H1 (cell line): ENCODE results near the gene MYLK2. TPM values are rescaled to one million over a fixed set of nuclear protein-coding genes. Genes with fewer than 3 reads are reported as not detected.
"Not testable (repeated sequence)": the region's sequence is repeated elsewhere in the genome, so short reads cannot be mapped to it uniquely, and the experiment has no call there.

Experiments used
- CTCF ChIA-PET: fragments of 300-600 bp; sonication (Branson Sonifier 250); formaldehyde crosslinking; loops from one replicate; lab custom pipeline; 2021; ENCODE audit not compliant: partially characterized antibody; lab: Charles Lee
- POLR2A ChIA-PET: fragments of 300-600 bp; sonication (Branson Sonifier 250); formaldehyde crosslinking; loops from one replicate; lab custom pipeline; 2021; ENCODE audit warnings: inconsistent platforms; ENCODE audit not compliant: partially characterized antibody; lab: Charles Lee
- DNase-seq, 2 experiments: peaks; one replicate each; pipeline versions ENCODE4 v3.0.0 to v3.0.0-alpha.2; 2010 to 2022; ENCODE audit warnings: low spot score in 2 of 2, low read depth in 1 of 2, mixed read lengths in 1 of 2
- FAIRE-seq: peaks from 2 replicates; lab custom pipeline; 2011; peaks lifted over from hg19 to GRCh38; lab: Jason Lieb, UNC
- H2AFZ ChIP-seq: 2 replicates; pipeline ENCODE4 v1.8.1; 2012; ENCODE audit warnings: low read length, inconsistent platforms
- H2AK5ac ChIP-seq: 2 replicates; pipeline ENCODE4 v1.6.1; 2013; ENCODE audit warnings: low read depth, low read length
- H2BK120ac ChIP-seq: replicated peaks from 2 replicates; pipeline ENCODE3; 2013; ENCODE audit warnings: low read depth, low read length, inconsistent platforms
- H2BK12ac ChIP-seq: 2 replicates; pipeline ENCODE4 v1.6.1; 2013; ENCODE audit warnings: low read depth, low read length
- H2BK15ac ChIP-seq: 2 replicates; pipeline ENCODE4 v1.6.1; 2013; ENCODE audit warnings: low read length
- H2BK20ac ChIP-seq: 2 replicates; pipeline ENCODE4 v1.6.1; 2013; ENCODE audit warnings: low read length
- H2BK5ac ChIP-seq: 2 replicates; pipeline ENCODE4 v1.6.1; 2013; ENCODE audit warnings: low read depth, low read length
- H3K14ac ChIP-seq: 2 replicates; pipeline ENCODE4 v1.6.1; 2013; ENCODE audit warnings: inconsistent platforms; ENCODE audit not compliant: insufficient read length
- H3K18ac ChIP-seq: 2 replicates; pipeline ENCODE4 v1.6.1; 2013; ENCODE audit warnings: low read length; ENCODE audit errors: extremely low read depth
- H3K23ac ChIP-seq: 2 replicates; pipeline ENCODE4 v1.6.1; 2013; ENCODE audit warnings: inconsistent platforms; ENCODE audit not compliant: insufficient read length
- H3K23me2 ChIP-seq: 2 replicates; pipeline ENCODE4 v1.6.1; 2013; ENCODE audit warnings: low read depth, low read length
- H3K27ac ChIP-seq: 2 replicates; pipeline ENCODE4 v1.6.1; 2011; ENCODE audit warnings: low read depth, low read length, inconsistent platforms
- H3K27me3 ChIP-seq, 4 experiments: replicated peaks in 1 of 4; 1 replicate in 1 of 4; 2 replicates in 3 of 4; pipeline versions ENCODE4 v1.6.1 to v1.8.1; 2011 to 2013; ENCODE audit warnings: low read length in 3 of 4, mild to moderate bottlenecking in 3 of 4, inconsistent platforms in 2 of 4, mixed read lengths in 2 of 4, moderate library complexity in 1 of 4; ENCODE audit not compliant: control insufficient read depth in 3 of 4, insufficient read depth in 3 of 4; ENCODE audit errors: extremely low read depth in 1 of 4
- H3K36me3 ChIP-seq, 4 experiments: 2 replicates each; pipeline versions ENCODE4 v1.6.1 to v1.8.1; 2011 to 2013; ENCODE audit warnings: mild to moderate bottlenecking in 4 of 4, low read length in 3 of 4, moderate library complexity in 2 of 4, control low read depth in 1 of 4, inconsistent platforms in 1 of 4; ENCODE audit not compliant: insufficient read depth in 4 of 4, control insufficient read depth in 2 of 4
- H3K4ac ChIP-seq: replicated peaks from 2 replicates; pipeline ENCODE3; 2013; ENCODE audit warnings: low read length, low read depth, mixed read lengths, inconsistent platforms; ENCODE audit not compliant: insufficient read length
- H3K4me1 ChIP-seq, 4 experiments: replicated peaks in 1 of 4; 1 replicate in 1 of 4; 2 replicates in 3 of 4; pipeline versions ENCODE4 v1.6.1 to v1.8.1; 2011 to 2013; ENCODE audit warnings: low read length in 3 of 4, inconsistent platforms in 2 of 4, mixed read lengths in 1 of 4; ENCODE audit not compliant: insufficient read depth in 4 of 4, control insufficient read depth in 3 of 4
- H3K4me2 ChIP-seq, 2 experiments: 2 replicates each; pipeline versions ENCODE4 v1.6.1 to v1.8.1; 2011 to 2013; ENCODE audit warnings: low read depth in 2 of 2, low read length in 2 of 2, control low read depth in 1 of 2, inconsistent platforms in 1 of 2, mild to moderate bottlenecking in 1 of 2; ENCODE audit not compliant: insufficient read depth in 1 of 2
- H3K4me3 ChIP-seq, 4 experiments: fragments of 200-600, 300-600 bp in 1 of 4; sonication (generic), shearing (Covaris generic), sonication (Bioruptor Twin) in 1 of 4; 2 replicates each; pipeline versions ENCODE4 v1.5.1 to v1.8.1; 2011 to 2016; ENCODE audit warnings: low read length in 4 of 4, low read depth in 3 of 4, control low read depth in 2 of 4, inconsistent platforms in 2 of 4, mild to moderate bottlenecking in 2 of 4, mixed read lengths in 1 of 4, moderate library complexity in 1 of 4; ENCODE audit not compliant: insufficient read depth in 2 of 4; ENCODE audit errors: extremely low read depth in 1 of 4
- H3K56ac ChIP-seq: replicated peaks from 2 replicates; pipeline ENCODE3; 2013; ENCODE audit warnings: low read depth, mild to moderate bottlenecking, mixed read lengths, low read length, inconsistent platforms; ENCODE audit not compliant: insufficient read length
- H3K79me1 ChIP-seq: 2 replicates; pipeline ENCODE4 v1.6.1; 2013; ENCODE audit warnings: low read depth, low read length, control low read depth
- H3K79me2 ChIP-seq, 2 experiments: 2 replicates each; pipeline versions ENCODE4 v1.6.1 to v1.8.1; 2012 to 2013; ENCODE audit warnings: low read length in 2 of 2, mild to moderate bottlenecking in 2 of 2, inconsistent platforms in 1 of 2; ENCODE audit not compliant: insufficient read depth in 2 of 2, control insufficient read depth in 1 of 2
- H3K9ac ChIP-seq, 4 experiments: replicated peaks in 1 of 4; 1 replicate in 1 of 4; 2 replicates in 3 of 4; pipeline versions ENCODE4 v1.6.1 to v1.8.1; 2011 to 2013; ENCODE audit warnings: low read depth in 3 of 4, low read length in 3 of 4, control low read depth in 2 of 4, mild to moderate bottlenecking in 2 of 4, moderate library complexity in 2 of 4, inconsistent platforms in 1 of 4; ENCODE audit errors: extremely low read depth in 1 of 4
- H3K9me3 ChIP-seq, 2 experiments: 2 replicates each; pipeline versions ENCODE4 v1.6.1 to v1.8.1; 2012 to 2013; ENCODE audit warnings: mild to moderate bottlenecking in 2 of 2, moderate library complexity in 2 of 2, control low read depth in 1 of 2, inconsistent platforms in 1 of 2, low read depth in 1 of 2, low read length in 1 of 2, mixed read lengths in 1 of 2; ENCODE audit not compliant: insufficient read depth in 2 of 2
- H4K20me1 ChIP-seq, 2 experiments: replicated peaks in 1 of 2; 2 replicates each; pipeline versions ENCODE3 to v1.8.1; 2011 to 2013; ENCODE audit warnings: inconsistent platforms in 2 of 2, low read length in 2 of 2, mild to moderate bottlenecking in 1 of 2; ENCODE audit not compliant: insufficient read depth in 2 of 2, control insufficient read depth in 1 of 2
- H4K5ac ChIP-seq: 2 replicates; pipeline ENCODE4 v1.6.1; 2013; ENCODE audit warnings: low read length, low read depth, mixed read lengths, inconsistent platforms; ENCODE audit not compliant: insufficient read length
- H4K8ac ChIP-seq: 2 replicates; pipeline ENCODE4 v1.8.0; 2013; ENCODE audit warnings: mild to moderate bottlenecking, moderate library complexity, low read length, inconsistent platforms; ENCODE audit not compliant: insufficient read depth; ENCODE audit errors: extremely low read depth
- H4K91ac ChIP-seq: replicated peaks from 2 replicates; pipeline ENCODE3; 2013; ENCODE audit warnings: low read length, mixed read lengths, inconsistent platforms; ENCODE audit not compliant: insufficient read length
- WGBS, 2 experiments: shearing (Covaris generic) in 1 of 2; methylation state at CpG; one replicate each; pipeline versions ENCODE4 v1.1.6 to v1.1.7; 2013 to 2015; ENCODE audit warnings: low lambda C conversion rate in 2 of 2, mixed read lengths in 2 of 2, inconsistent platforms in 1 of 2, low coverage in 1 of 2, missing lambda C conversion rate in 1 of 2; ENCODE audit not compliant: insufficient replicate concordance in 2 of 2, insufficient coverage in 1 of 2, insufficient read length in 1 of 2; ENCODE audit errors: extremely low coverage in 1 of 2, missing lambda C conversion rate in 1 of 2; 5-methylcytosine and 5-hydroxymethylcytosine counted together
- polyA plus RNA-seq, 7 experiments: library from polyadenylated mRNA; depleted of rRNA in 3 of 7; stranded (reverse) in 5 of 7; unstranded in 2 of 7; fragments of >200 nt in 5 of 7; fragments of 200-250 nt in 2 of 7; gene quantifications; 1 replicate in 5 of 7; 2 replicates in 1 of 7; 4 replicates in 1 of 7; pipeline versions ENCODE4 v1.2.1 to v1.2.3, GENCODE V29; 2011 to 2013; ENCODE audit warnings: missing spikeins in 2 of 7, mixed read lengths in 2 of 7
- total RNA-seq: library from RNA; stranded (reverse); fragmentation: NEBNext Ultra II Directional; extraction: Animal tissue kit (Norgen Biotek cat#: 25700); gene quantifications from 2 replicates; pipeline ENCODE4 v1.2.1, GENCODE V29; 2021

The MYLK2 gene
- total and polyA plus RNA-seq, 2 of the 8 experiments (the other 6 are each of a cell fraction or from before 2014, with no cell fraction given), result 0.22 to 0.26 TPM

DNA sequence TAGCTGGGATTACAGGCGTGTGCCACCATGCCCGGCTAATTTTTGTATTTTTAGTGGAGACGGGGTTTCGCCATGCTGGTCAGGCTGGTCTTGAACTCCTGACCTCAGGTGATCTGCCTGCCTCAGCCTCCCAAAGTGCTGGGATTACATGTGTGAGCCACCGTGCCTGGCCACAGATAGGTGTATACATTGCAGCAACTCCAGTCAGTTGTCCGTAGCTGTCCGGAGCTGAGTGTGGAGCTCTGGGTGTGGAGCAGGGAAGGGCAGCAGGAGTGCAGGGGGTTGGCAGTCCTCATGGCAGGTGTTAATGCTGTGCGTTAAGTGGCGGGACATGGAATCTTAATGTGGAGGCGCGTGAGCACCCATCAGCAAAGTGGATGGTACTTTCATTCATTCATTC is 8.9 kb downstream of the MYLK2 start:
- H3K23me2 ChIP-seq, H3K4me3 ChIP-seq, H2BK12ac ChIP-seq, H2BK120ac ChIP-seq, H3K23ac ChIP-seq, H2AFZ ChIP-seq, H3K4me2 ChIP-seq, H3K27me3 ChIP-seq, H3K79me2 ChIP-seq, H3K18ac ChIP-seq, H2BK5ac ChIP-seq, H3K9ac ChIP-seq, FAIRE-seq, H3K4ac ChIP-seq, H3K36me3 ChIP-seq, H3K14ac ChIP-seq, DNase-seq, H4K20me1 ChIP-seq, H3K4me1 ChIP-seq, POLR2A ChIA-PET, H4K91ac ChIP-seq, H3K9me3 ChIP-seq, H2AK5ac ChIP-seq, H2BK15ac ChIP-seq, H3K27ac ChIP-seq, H3K56ac ChIP-seq, H4K8ac ChIP-seq, H2BK20ac ChIP-seq, H4K5ac ChIP-seq, H3K79me1 ChIP-seq: not testable (repeated sequence)
- CTCF ChIA-PET, result interaction anchor here (1.3 to 6.6 kb wide), 2 partner anchors 24 to 29 kb away, joined by 3 to 65 read pairs; no protein-coding TSS in a partner anchor
- 97% methylated on average over 11 of the region's 11 CpGs; no CpG with 5 or more reads in 1 of the 2 experiments for WGBS, 2 experiments
